HL-60 (cell line): ENCODE data around the gene ZNF423.

Experiments used
- DNase-seq, 2 experiments: peaks; one replicate each; pipeline ENCODE4 v3.0.0-alpha.2; 2010 to 2020; ENCODE audit warnings: low read depth in 1 of 2, low spot score in 1 of 2
- H3K27ac ChIP-seq: fragments of 250-450 bp; sonication (Bioruptor Pico); replicated peaks from 2 replicates; pipeline ENCODE4 v1.5.1; 2020; ENCODE audit warnings: mild to moderate bottlenecking, moderate library complexity
- H3K27me3 ChIP-seq: fragments of 250-450 bp; sonication (Bioruptor Pico); 2 replicates; pipeline ENCODE4 v1.5.1; 2021; ENCODE audit warnings: mild to moderate bottlenecking, moderate library complexity; ENCODE audit not compliant: insufficient read depth, poor library complexity, severe bottlenecking
- H3K4me3 ChIP-seq: replicated peaks from 2 replicates; pipeline ENCODE4 v1.5.1; 2011; ENCODE audit warnings: mild to moderate bottlenecking, control low read depth, low read length; ENCODE audit not compliant: insufficient read depth
- GABPA ChIP-seq: IDR thresholded peaks from 2 replicates; pipeline ENCODE4 v1.6.1; 2012; ENCODE audit warnings: low read depth
- POLR2AphosphoS5 ChIP-seq: IDR thresholded peaks from 2 replicates; pipeline ENCODE4 v1.6.1; 2012; ENCODE audit warnings: low read depth
- SPI1 ChIP-seq: IDR thresholded peaks from 2 replicates; pipeline ENCODE4 v1.6.1; 2012; ENCODE audit warnings: low read depth, mild to moderate bottlenecking, borderline replicate concordance
- TF ChIP-seq, protein P1 (sequence below): IDR thresholded peaks from one replicate; pipeline ENCODE4 v1.5.1; 2011; ENCODE audit warnings: low read length, control low read depth, inconsistent platforms; ENCODE audit not compliant: insufficient read depth
- TF ChIP-seq, protein P2 (sequence below): IDR thresholded peaks from 2 replicates; pipeline ENCODE4 v1.6.1; 2012; ENCODE audit warnings: low read depth; ENCODE audit not compliant: insufficient replicate concordance

Gene ZNF423

DNA sequence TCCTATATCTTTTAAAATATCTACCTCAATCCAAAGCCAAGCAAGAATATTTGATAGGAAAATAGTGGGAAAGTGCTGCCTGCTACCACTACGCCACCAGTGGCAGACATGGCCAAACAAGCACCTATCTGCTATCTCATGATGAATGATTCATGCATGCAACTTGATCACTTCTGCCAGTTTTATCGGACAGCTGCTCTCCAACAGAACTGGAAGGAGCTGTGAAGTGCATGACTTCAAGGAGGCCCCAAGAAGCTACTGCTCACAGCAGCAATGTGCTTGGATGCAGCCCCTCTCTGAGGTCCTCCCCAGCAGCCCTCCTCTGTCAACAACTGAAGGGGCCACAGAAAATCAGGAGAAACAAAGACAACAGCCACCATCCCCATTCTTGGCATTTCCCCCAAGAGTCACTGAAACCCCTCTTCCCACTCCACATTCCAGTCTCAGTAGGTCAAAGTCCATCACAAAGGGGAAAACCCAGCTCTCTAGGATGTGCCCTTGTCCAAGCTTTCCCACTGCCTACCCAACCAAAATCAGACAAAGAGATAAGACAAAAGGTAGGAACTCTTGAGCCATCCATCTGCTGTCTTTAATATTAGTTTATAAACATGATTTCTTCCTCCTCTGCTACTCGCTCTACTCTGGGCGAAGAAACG, 267.1 kb downstream of the ZNF423 start:
- no peak for DNase-seq
- no peaks in the 10 kb centered on the region for H3K27me3 ChIP-seq
- no peak overlapping the region for H3K4me3 ChIP-seq
- no peak for TF ChIP-seq POLR2AphosphoS5
- no peak for TF ChIP-seq GABPA
- no peak for TF ChIP-seq SPI1
- TF ChIP-seq, protein P1, sequence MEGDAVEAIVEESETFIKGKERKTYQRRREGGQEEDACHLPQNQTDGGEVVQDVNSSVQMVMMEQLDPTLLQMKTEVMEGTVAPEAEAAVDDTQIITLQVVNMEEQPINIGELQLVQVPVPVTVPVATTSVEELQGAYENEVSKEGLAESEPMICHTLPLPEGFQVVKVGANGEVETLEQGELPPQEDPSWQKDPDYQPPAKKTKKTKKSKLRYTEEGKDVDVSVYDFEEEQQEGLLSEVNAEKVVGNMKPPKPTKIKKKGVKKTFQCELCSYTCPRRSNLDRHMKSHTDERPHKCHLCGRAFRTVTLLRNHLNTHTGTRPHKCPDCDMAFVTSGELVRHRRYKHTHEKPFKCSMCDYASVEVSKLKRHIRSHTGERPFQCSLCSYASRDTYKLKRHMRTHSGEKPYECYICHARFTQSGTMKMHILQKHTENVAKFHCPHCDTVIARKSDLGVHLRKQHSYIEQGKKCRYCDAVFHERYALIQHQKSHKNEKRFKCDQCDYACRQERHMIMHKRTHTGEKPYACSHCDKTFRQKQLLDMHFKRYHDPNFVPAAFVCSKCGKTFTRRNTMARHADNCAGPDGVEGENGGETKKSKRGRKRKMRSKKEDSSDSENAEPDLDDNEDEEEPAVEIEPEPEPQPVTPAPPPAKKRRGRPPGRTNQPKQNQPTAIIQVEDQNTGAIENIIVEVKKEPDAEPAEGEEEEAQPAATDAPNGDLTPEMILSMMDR: no peak
- TF ChIP-seq, protein P2, sequence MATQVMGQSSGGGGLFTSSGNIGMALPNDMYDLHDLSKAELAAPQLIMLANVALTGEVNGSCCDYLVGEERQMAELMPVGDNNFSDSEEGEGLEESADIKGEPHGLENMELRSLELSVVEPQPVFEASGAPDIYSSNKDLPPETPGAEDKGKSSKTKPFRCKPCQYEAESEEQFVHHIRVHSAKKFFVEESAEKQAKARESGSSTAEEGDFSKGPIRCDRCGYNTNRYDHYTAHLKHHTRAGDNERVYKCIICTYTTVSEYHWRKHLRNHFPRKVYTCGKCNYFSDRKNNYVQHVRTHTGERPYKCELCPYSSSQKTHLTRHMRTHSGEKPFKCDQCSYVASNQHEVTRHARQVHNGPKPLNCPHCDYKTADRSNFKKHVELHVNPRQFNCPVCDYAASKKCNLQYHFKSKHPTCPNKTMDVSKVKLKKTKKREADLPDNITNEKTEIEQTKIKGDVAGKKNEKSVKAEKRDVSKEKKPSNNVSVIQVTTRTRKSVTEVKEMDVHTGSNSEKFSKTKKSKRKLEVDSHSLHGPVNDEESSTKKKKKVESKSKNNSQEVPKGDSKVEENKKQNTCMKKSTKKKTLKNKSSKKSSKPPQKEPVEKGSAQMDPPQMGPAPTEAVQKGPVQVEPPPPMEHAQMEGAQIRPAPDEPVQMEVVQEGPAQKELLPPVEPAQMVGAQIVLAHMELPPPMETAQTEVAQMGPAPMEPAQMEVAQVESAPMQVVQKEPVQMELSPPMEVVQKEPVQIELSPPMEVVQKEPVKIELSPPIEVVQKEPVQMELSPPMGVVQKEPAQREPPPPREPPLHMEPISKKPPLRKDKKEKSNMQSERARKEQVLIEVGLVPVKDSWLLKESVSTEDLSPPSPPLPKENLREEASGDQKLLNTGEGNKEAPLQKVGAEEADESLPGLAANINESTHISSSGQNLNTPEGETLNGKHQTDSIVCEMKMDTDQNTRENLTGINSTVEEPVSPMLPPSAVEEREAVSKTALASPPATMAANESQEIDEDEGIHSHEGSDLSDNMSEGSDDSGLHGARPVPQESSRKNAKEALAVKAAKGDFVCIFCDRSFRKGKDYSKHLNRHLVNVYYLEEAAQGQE: no peak
- no peak overlapping the region for H3K27ac ChIP-seq

DNA sequence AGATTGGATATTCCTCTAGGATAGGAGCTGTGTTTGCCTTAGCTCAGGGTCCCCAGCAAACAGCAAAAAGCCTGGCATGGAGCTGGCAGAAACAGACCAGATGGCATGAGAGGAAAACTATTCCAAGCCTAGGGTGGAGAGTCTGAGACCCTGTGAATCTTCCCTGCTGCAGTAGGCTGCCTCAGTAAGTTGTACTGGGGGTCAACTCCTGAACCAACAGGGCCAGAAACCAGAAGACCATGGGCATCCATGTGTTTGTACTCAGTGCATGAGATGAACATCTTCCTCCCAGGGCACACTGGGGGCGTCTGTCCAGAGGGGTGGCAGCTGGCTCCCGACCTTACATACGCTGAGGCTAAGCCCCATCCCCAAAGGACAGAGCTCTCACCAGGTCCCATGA, 267.9 kb downstream of the ZNF423 start:
- TF ChIP-seq GABPA: no peak
- TF ChIP-seq POLR2AphosphoS5: no peak
- TF ChIP-seq, protein P2: no peak
- TF ChIP-seq SPI1: no peak
- TF ChIP-seq, protein P1: no peak
- no peak for DNase-seq
- no peak overlapping the region for H3K4me3 ChIP-seq
- no peak overlapping the region for H3K27ac ChIP-seq
- H3K27me3 ChIP-seq: no peaks in the 10 kb centered on the region

DNA sequence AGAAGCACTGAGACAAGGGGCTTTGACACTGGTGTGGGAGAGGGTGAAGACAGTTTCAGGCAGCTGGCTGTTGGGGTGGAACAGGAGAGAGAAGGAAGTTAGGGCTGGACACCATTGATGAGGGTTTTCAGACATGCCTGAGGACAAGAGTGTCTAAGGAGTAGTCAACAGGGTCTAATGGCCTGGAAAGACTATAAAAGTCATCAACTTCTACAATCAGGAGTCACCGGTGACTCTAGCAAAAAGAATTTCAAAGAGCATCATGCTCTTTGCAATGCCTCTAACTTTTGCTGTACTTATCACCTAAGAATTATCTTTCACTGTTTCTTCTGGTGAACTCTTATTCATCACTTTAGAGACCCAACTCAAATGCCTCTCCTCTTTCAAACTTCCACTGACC, 268.4 kb downstream of the ZNF423 start:
- H3K4me3 ChIP-seq: no peak overlapping the region
- H3K27me3 ChIP-seq: no peaks in the 10 kb centered on the region
- DNase-seq: no peak
- H3K27ac ChIP-seq: no peak overlapping the region
- TF ChIP-seq SPI1 (no peak), GABPA (no peak)
- TF ChIP-seq, protein P2: no peak
